ENCODE results near the gene KITLG. TPM values are rescaled to one million over a fixed set of nuclear protein-coding genes. Genes with fewer than 3 reads are reported as not detected.
A peak's percentile ranks its signal among the peaks of the same experiment; 100 is the strongest.

Gene KITLG
- total and polyA plus RNA-seq, 2 of the 8 experiments (the other 6 are each of a cell fraction or from before 2014, with no cell fraction given), result 1.3 to 7.8 TPM

GRCh38 chr12:88579601-88580050 is 645 bp downstream of the KITLG start:
- no peak overlapping the region for H2BK120ac ChIP-seq (replicated peaks; ENCODE audit: low read depth, low read length)
- peaks cover 14% of the 10 kb centered on the region for H3K23me2 ChIP-seq (ENCODE audit: low read depth, low read length)
- no peak overlapping the region for H2AFZ ChIP-seq (ENCODE audit: low read length)
- H3K4me2 ChIP-seq (ENCODE audit: insufficient read depth in 1 of 2, low read depth in 2 of 2, low read length in 2 of 2), result peak overlapping the region; percentile 82 to 93
- no peak overlapping the region for H4K5ac ChIP-seq (ENCODE audit: insufficient read length, low read depth, low read length)
- no peak overlapping the region for H3K14ac ChIP-seq (ENCODE audit: insufficient read length)
- peak overlapping the region; percentile 28; the same call in 1 of the 2 replicates for H3K18ac ChIP-seq (ENCODE audit: extremely low read depth, low read length)
- ChIA-PET CTCF (ENCODE audit: partially characterized antibody) (interaction anchor here (0.8 to 3.2 kb wide), 14 partner anchors 13 to 415 kb away, joined by 3 to 14 read pairs (median 3); no protein-coding TSS in a partner anchor), POLR2A (ENCODE audit: partially characterized antibody) (interaction anchor here (0.6 to 2.4 kb wide), 18 partner anchors 8 to 903 kb away, joined by 3 to 8 read pairs (median 3); no protein-coding TSS in a partner anchor)
- no peak overlapping the region for H3K27ac ChIP-seq (ENCODE audit: low read depth, low read length)
- no peak overlapping the region for H2BK20ac ChIP-seq (ENCODE audit: low read length)
- no peak overlapping the region for H3K23ac ChIP-seq (ENCODE audit: insufficient read length)
- no peaks in the 10 kb centered on the region for H3K79me1 ChIP-seq (ENCODE audit: low read depth, low read length)
- no peak overlapping the region for H3K4ac ChIP-seq (replicated peaks; ENCODE audit: insufficient read length, low read depth, low read length)
- H2BK5ac ChIP-seq (ENCODE audit: low read depth, low read length), result no peak overlapping the region
- FAIRE-seq, result no peak
- H2BK15ac ChIP-seq (ENCODE audit: low read length), result no peak overlapping the region
- H2AK5ac ChIP-seq (ENCODE audit: low read depth, low read length), result no peak overlapping the region
- H3K79me2 ChIP-seq (ENCODE audit: control insufficient read depth in 1 of 2, insufficient read depth in 2 of 2, low read length in 2 of 2), result peaks cover 0 to 7% of the 10 kb centered on the region in 2 experiments; a peak in 1 of 4 replicates
- peak overlapping the region; percentile 43; the same call in 1 of the 2 replicates for H4K8ac ChIP-seq (ENCODE audit: extremely low read depth, insufficient read depth, low read length)
- peak in 1 of 2 experiments; percentile 63 for DNase-seq (ENCODE audit: low read depth in 1 of 2, low spot score in 2 of 2)
- peaks cover 0 to 8% (median 2%) of the 10 kb centered on the region in 4 experiments; a peak in 3 of 7 replicates for H3K4me1 ChIP-seq (replicated peaks in 1 of 4; ENCODE audit: control insufficient read depth in 3 of 4, insufficient read depth in 4 of 4, low read length in 3 of 4)
- H4K91ac ChIP-seq (replicated peaks; ENCODE audit: insufficient read length, low read length), result peak overlapping the region; percentile 65
- H3K4me3 ChIP-seq (ENCODE audit: extremely low read depth in 1 of 4, insufficient read depth in 2 of 4, low read depth in 3 of 4, low read length in 4 of 4), result peak overlapping the region; percentile 58 to 83 (median 71)
- 2% methylated on average over 29 of the region's 30 CpGs; no CpG with 5 or more reads in 1 of the 2 experiments for WGBS, 2 experiments (ENCODE audit: extremely low coverage in 1 of 2, insufficient coverage in 1 of 2, insufficient read length in 1 of 2, insufficient replicate concordance in 2 of 2, low coverage in 1 of 2, low lambda C conversion rate in 2 of 2, missing lambda C conversion rate in 1 of 2)
- no peak overlapping the region for H2BK12ac ChIP-seq (ENCODE audit: low read depth, low read length)
- H3K27me3 ChIP-seq (replicated peaks in 1 of 4; ENCODE audit: control insufficient read depth in 3 of 4, extremely low read depth in 1 of 4, insufficient read depth in 3 of 4, low read length in 3 of 4), result peaks cover 0 to 2% (median 0%) of the 10 kb centered on the region in 4 experiments; a peak in 1 of 7 replicates
- no peak overlapping the region for H3K56ac ChIP-seq (replicated peaks; ENCODE audit: insufficient read length, low read depth, low read length)
- peak overlapping the region in 3 of 4 experiments; percentile 20 to 66 (median 65); a peak in 5 of 7 replicates for H3K9ac ChIP-seq (replicated peaks in 1 of 4; ENCODE audit: extremely low read depth in 1 of 4, low read depth in 3 of 4, low read length in 3 of 4)
- no peaks in the 10 kb centered on the region for H3K9me3 ChIP-seq (ENCODE audit: insufficient read depth in 2 of 2, low read depth in 1 of 2, low read length in 1 of 2)
- no peaks in the 10 kb centered on the region for H3K36me3 ChIP-seq (ENCODE audit: control insufficient read depth in 2 of 4, insufficient read depth in 4 of 4, low read length in 3 of 4)
- no peaks in the 10 kb centered on the region for H4K20me1 ChIP-seq (replicated peaks in 1 of 2; ENCODE audit: control insufficient read depth in 1 of 2, insufficient read depth in 2 of 2, low read length in 2 of 2)
- TF ChIP-seq EP300 (IDR thresholded peaks at IDR 0.05; ENCODE audit: borderline replicate concordance in 1 of 2, low read depth in 2 of 2, low read length in 2 of 2) (no peak), SIN3A (conservative IDR thresholded peaks at IDR 0.05 in 1 of 2, IDR thresholded peaks at IDR 0.05 in 1 of 2; ENCODE audit: low read depth in 1 of 2, low read length in 2 of 2) (0 out of 4 replicates have a peak, but pooled peaks have one; percentile 15 to 75), EZH2 (IDR thresholded peaks at IDR 0.05; ENCODE audit: low read depth, low read length, severe bottlenecking) (peak; percentile 35)
- TF ChIP-seq, protein P1, sequence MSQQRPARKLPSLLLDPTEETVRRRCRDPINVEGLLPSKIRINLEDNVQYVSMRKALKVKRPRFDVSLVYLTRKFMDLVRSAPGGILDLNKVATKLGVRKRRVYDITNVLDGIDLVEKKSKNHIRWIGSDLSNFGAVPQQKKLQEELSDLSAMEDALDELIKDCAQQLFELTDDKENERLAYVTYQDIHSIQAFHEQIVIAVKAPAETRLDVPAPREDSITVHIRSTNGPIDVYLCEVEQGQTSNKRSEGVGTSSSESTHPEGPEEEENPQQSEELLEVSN (IDR thresholded peaks at IDR 0.05), result peak; percentile 69
